GM19438 (cell line): Measurements from ENCODE around the gene RNLS.

Source experiments
- ATAC-seq: cut with Tn5 transposase; IDR thresholded peaks from one replicate; pipeline ENCODE4 v1.9.1; 2021; ENCODE audit warnings: low read depth; ENCODE audit not compliant: unreplicated experiment

The RNLS gene

DNA sequence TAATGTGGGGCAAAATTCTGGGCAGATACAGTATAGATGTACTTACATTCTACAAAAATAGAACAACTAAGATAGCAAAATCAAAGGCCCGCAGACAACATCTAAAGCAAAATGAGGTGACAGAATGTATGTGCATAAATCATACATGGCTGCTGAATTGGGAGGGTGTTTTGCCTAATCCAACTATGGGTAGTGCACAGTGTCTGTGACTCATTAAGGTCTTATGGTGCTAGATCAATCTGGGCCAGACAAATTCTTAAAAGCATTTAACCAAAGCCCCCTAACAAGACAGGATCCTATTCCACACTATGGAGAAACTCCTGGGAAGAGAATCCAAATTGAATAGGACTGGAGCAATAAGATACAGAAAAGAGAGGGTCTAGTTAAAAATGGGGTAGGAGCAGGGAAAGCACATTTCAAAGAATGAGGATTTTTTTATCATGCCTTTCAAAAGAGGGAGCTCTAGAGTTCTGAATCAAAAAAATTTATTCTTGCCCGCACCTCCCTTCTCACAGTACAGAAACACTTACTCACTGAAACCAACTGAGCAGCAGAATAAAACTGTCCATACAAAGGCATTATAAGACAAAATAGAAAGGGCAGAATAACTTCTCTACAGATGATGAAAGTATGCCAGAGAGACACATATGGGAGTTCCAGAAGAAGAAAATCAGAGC, 181.3 kb downstream of the RNLS start:
- ATAC-seq = no peak

GRCh38 chr10:88399240-88399639, 183.9 kb downstream of the RNLS start:
- ATAC-seq = no peak

GRCh38 chr10:88395677-88396076, 187.4 kb downstream of the RNLS start:
- ATAC-seq = no peak

GRCh38 chr10:88392222-88392621, 190.9 kb downstream of the RNLS start:
- ATAC-seq = peak; percentile 79

DNA sequence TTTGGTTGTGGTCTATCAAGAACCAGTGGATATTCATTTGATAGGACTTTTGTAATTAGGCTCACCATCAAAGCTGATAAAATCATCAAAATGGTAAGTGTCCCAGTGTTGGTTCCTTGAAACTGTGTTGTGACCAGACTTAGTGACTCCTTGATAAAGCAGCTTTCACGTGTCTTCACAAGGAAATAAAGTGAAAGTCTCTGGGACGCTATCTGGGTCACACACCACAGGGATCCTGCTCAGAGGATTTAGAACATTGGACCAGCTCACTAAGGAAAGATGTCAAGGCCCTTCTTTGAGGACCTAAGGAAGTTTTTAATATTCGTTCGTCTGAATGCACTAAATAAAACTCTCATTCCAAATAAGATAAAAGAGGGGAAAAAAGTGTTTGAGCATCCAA, 193.1 kb downstream of the RNLS start:
- ATAC-seq = no peak

- ATAC-seq = no peak
These were observed 193.7 kb downstream of the RNLS start for GRCh38 chr10:88389456-88389855.

DNA sequence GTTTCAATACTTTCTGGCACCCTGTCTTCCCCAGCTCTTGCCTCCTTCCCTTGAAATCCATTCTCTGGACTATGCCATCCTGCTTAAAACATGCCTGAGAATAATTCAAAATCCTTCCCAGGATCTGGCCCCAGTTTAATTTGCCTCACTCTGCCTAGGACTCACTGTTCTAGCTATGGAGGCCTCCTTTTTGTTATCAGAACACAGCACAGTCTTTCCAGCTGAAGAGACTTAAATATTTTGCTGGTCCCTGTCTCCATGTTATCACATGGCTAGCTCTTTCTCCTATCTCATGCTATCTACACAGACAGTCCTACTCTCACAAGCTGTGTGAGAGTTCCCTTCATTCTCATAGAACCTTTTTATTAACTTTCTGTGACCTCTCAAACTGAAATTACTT, 194.8 kb downstream of the RNLS start:
- ATAC-seq = no peak

- ATAC-seq = peak; percentile 44
These were observed 196.0 kb downstream of the RNLS start for GRCh38 chr10:88386821-88387773.

- ATAC-seq = peak; percentile 41
These were observed 196.8 kb downstream of the RNLS start for GRCh38 chr10:88386204-88386788.

GRCh38 chr10:88385601-88386203, 197.4 kb downstream of the RNLS start:
- ATAC-seq = peak; percentile 65

GRCh38 chr10:88383276-88383675, 199.8 kb downstream of the RNLS start:
- ATAC-seq = no peak

DNA sequence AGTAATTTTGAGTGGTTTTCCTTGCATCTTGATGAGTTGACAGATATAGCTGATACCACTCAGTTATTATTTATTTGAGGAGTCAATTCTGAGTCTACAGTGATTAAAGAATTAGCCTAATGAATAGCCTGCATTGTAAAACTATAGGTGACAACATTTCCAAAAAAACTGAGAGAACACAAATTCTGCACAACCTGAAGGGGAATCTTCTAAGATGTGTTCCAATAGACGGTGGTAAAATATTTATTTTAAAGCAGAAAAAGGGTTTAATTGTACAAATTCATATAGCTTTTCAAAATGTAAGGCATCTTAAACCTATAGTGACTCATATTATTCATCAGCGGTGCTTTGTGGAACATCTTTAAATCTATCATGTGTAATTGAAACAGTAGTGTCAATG, 200.4 kb downstream of the RNLS start:
- no peak for ATAC-seq

DNA sequence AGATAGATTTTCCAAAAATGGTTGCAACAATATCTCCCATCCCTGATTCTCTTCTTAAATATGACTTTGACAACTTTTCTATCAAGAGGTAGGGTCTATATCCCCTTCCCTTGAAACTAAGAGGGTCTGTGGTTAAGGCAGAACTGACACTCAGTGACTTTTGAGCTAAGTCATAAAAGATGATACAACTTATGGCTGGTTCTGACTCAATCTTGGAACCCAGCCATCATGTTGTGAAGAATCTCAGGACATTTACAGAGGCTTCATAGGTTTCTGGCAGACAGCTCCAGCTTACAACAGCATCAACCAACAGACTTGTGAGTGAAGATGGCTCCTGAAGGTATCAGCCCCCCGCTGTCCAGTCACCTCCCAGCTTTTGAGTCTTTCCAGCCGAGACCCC, 203.5 kb downstream of the RNLS start:
- no peak for ATAC-seq

GRCh38 chr10:88377510-88377909, 205.6 kb downstream of the RNLS start:
- ATAC-seq = no peak

DNA sequence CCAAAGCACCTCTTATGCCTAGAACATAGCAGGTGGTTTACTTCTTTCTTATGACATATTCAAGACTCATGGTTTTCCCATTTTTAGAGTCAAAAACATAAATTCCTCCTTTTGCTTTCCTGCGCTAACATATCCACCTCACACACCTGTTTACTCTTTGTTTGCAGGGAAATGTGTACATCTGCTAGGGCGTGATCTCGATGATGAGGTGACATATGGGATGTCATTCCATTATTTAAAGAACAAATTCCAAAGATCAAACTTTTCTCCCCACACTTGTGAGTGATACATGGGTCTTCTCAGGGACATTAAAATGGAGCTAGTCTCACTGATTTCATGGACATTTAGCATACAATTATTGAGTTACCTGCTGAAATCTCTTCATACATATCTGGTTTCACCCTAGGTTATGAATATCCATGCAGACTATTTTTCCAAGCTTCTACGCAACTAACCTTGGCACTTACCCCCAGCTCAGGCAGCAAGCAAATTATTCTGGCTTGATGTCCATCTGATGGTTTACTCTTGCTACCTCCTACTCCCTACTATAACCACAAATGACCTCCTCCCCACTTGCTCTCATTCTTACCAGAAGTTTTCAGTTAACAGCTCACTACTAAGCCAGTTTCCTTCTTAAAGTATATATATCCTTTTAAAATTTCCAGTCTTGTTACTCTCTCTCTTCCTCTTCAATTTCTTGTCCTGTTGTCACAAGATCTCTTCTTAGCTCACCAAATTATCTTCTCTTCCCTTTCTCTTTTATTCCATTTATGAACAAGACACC, 208.5 kb downstream of the RNLS start:
- no peak for ATAC-seq

GRCh38 chr10:88372881-88373592, 210.1 kb downstream of the RNLS start:
- no peak for ATAC-seq

- no peak for ATAC-seq
These were observed 210.9 kb downstream of the RNLS start for GRCh38 chr10:88372051-88372715.

DNA sequence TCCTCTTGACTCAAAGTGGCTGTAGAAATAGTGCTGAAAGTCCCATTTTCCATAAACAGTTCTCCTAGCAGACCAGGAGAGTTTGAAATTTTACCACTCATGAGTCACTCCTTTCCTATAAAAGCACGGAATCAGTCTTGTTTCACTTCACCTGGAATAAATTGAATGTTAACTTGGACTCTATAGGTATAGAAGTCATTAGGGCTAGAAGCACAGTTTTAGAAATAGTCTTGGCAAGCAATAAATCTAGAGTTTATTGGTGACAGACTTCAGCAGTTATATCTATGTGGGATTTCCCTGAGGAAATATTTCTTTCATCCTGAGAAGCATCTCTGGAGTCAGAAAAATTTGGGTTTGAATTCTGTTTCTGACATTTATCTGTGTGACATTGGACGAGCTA, 212.4 kb downstream of the RNLS start:
- ATAC-seq = no peak

- ATAC-seq = no peak
These were observed 216.3 kb downstream of the RNLS start for GRCh38 chr10:88366772-88367171.
